Effector memory CD4-positive, alpha-beta T cell (primary cell): ENCODE measurements around the gene NEO1.

Source experiments
- DNase-seq, 3 donors: peaks; one replicate each; pipeline ENCODE4 v3.0.0-alpha.2; 2020
- H3K27ac ChIP-seq: 2 replicates; pipeline ENCODE4 v1.7.0; 2013; ENCODE audit warnings: mild to moderate bottlenecking, low read length, moderate library complexity; ENCODE audit not compliant: insufficient read depth, poor library complexity, severe bottlenecking
- H3K27me3 ChIP-seq: replicated peaks from 2 replicates; pipeline ENCODE4 v1.7.0; 2013; ENCODE audit warnings: mild to moderate bottlenecking, low read length; ENCODE audit not compliant: insufficient read depth, control insufficient read depth, poor library complexity, severe bottlenecking
- H3K36me3 ChIP-seq: 2 replicates; pipeline ENCODE4 v1.7.0; 2013; ENCODE audit warnings: mild to moderate bottlenecking, low read length, moderate library complexity; ENCODE audit not compliant: control insufficient read depth, insufficient read depth
- H3K4me1 ChIP-seq: 2 replicates; pipeline ENCODE4 v1.7.0; 2013; ENCODE audit warnings: low read length, mild to moderate bottlenecking; ENCODE audit not compliant: control insufficient read depth, insufficient read depth, poor library complexity, severe bottlenecking
- H3K4me3 ChIP-seq: 2 replicates; pipeline ENCODE4 v1.7.0; 2013; ENCODE audit warnings: low read length, low read depth, mild to moderate bottlenecking; ENCODE audit not compliant: insufficient read depth, poor library complexity, severe bottlenecking
- H3K9me3 ChIP-seq: 2 replicates; pipeline ENCODE4 v1.7.0; 2013; ENCODE audit warnings: mild to moderate bottlenecking, low read length, moderate library complexity; ENCODE audit not compliant: control insufficient read depth

NEO1 gene

GRCh38 chr15:73225358-73226015, 173.2 kb downstream of the NEO1 start:
- no peaks in the 10 kb centered on the region for H3K36me3 ChIP-seq
- DNase-seq: peak; percentile 0 to 42 (median 18)
- H3K9me3 ChIP-seq: no peaks in the 10 kb centered on the region
- no peak overlapping the region for H3K4me3 ChIP-seq
- no peaks in the 10 kb centered on the region for H3K27me3 ChIP-seq
- H3K27ac ChIP-seq: no peak overlapping the region
- no peaks in the 10 kb centered on the region for H3K4me1 ChIP-seq

GRCh38 chr15:73226093-73226814, 174.0 kb downstream of the NEO1 start:
- no peak for DNase-seq
- H3K4me3 ChIP-seq: no peak overlapping the region
- no peaks in the 10 kb centered on the region for H3K27me3 ChIP-seq
- H3K36me3 ChIP-seq: no peaks in the 10 kb centered on the region
- H3K4me1 ChIP-seq: no peaks in the 10 kb centered on the region
- H3K9me3 ChIP-seq: no peaks in the 10 kb centered on the region
- H3K27ac ChIP-seq: no peak overlapping the region

- no peak for DNase-seq
- H3K9me3 ChIP-seq: no peaks in the 10 kb centered on the region
- H3K27me3 ChIP-seq: no peaks in the 10 kb centered on the region
- no peaks in the 10 kb centered on the region for H3K36me3 ChIP-seq
- no peak overlapping the region for H3K4me3 ChIP-seq
- H3K4me1 ChIP-seq: no peaks in the 10 kb centered on the region
- no peak overlapping the region for H3K27ac ChIP-seq
Measured at GRCh38 chr15:73227433-73228056, 175.3 kb downstream of the NEO1 start.

- Histone ChIP-seq H3K27me3 (no peaks in the 10 kb centered on the region), H3K9me3 (no peaks in the 10 kb centered on the region), H3K27ac (no peak overlapping the region), H3K4me1 (no peaks in the 10 kb centered on the region), H3K4me3 (no peak overlapping the region), H3K36me3 (no peaks in the 10 kb centered on the region)
- DNase-seq: no peak
Measured at GRCh38 chr15:73228128-73228646, 175.9 kb downstream of the NEO1 start.

GRCh38 chr15:73231661-73232419, 179.6 kb downstream of the NEO1 start:
- no peaks in the 10 kb centered on the region for H3K36me3 ChIP-seq

GRCh38 chr15:73232776-73233175, 180.5 kb downstream of the NEO1 start:
- Histone ChIP-seq H3K4me1 (no peaks in the 10 kb centered on the region), H3K36me3 (no peaks in the 10 kb centered on the region), H3K27me3 (no peaks in the 10 kb centered on the region), H3K9me3 (no peaks in the 10 kb centered on the region), H3K27ac (no peak overlapping the region), H3K4me3 (no peak overlapping the region)
- no peak for DNase-seq

More at GRCh38 chr15:73231661-73232419, 179.6 kb downstream of the NEO1 start:
- H3K27ac ChIP-seq: no peak overlapping the region
- H3K9me3 ChIP-seq: no peaks in the 10 kb centered on the region
- DNase-seq: no peak
- no peaks in the 10 kb centered on the region for H3K4me1 ChIP-seq
- H3K4me3 ChIP-seq: no peak overlapping the region
- H3K27me3 ChIP-seq: no peaks in the 10 kb centered on the region

- H3K27me3 ChIP-seq: no peaks in the 10 kb centered on the region
- no peak overlapping the region for H3K27ac ChIP-seq
- no peaks in the 10 kb centered on the region for H3K4me1 ChIP-seq
- H3K36me3 ChIP-seq: no peaks in the 10 kb centered on the region
- no peak for DNase-seq
- no peak overlapping the region for H3K4me3 ChIP-seq
- H3K9me3 ChIP-seq: no peaks in the 10 kb centered on the region
Measured at GRCh38 chr15:73233623-73234022, 181.4 kb downstream of the NEO1 start.

- Histone ChIP-seq H3K4me3 (no peak overlapping the region), H3K27ac (no peak overlapping the region), H3K36me3 (no peaks in the 10 kb centered on the region), H3K9me3 (no peaks in the 10 kb centered on the region), H3K4me1 (no peaks in the 10 kb centered on the region), H3K27me3 (no peaks in the 10 kb centered on the region)
- DNase-seq: no peak
Measured at GRCh38 chr15:73237910-73238309, 185.6 kb downstream of the NEO1 start.

- no peaks in the 10 kb centered on the region for H3K9me3 ChIP-seq
- H3K4me1 ChIP-seq: no peaks in the 10 kb centered on the region
- no peaks in the 10 kb centered on the region for H3K27me3 ChIP-seq
- no peak overlapping the region for H3K4me3 ChIP-seq
- H3K27ac ChIP-seq: no peak overlapping the region
- no peak for DNase-seq
- H3K36me3 ChIP-seq: no peaks in the 10 kb centered on the region
Measured at GRCh38 chr15:73239564-73240215, 187.4 kb downstream of the NEO1 start.
